IMR-90 (cell line): ENCODE data around the gene ICAM4. TPM values are rescaled to one million over a fixed set of nuclear protein-coding genes. Genes with fewer than 3 reads are reported as not detected.

ENCODE experiments used
- ATAC-seq: fragments of 200-7000 bp; cut with Tn5 transposase; 2 replicates; pipeline ENCODE4 v1.9.1; 2020; ENCODE audit warnings: low read depth, mild to moderate bottlenecking, moderate library complexity
- BruUV-seq: library from RNA; stranded (reverse); fragments of 400-500 nt; replicated peaks from 2 replicates; lab custom pipeline; 2021; lab: Mats Ljungman, UMichigan
- CTCF ChIA-PET: fragments of 300-600 bp; formaldehyde crosslinking; extraction: SDS; loops from one replicate; lab custom pipeline; 2021; ENCODE audit warnings: antibody characterized with exemption; lab: Yijun Ruan, JAX
- POLR2A ChIA-PET: fragments of 300-600 bp; sonication (Branson Sonifier 250); formaldehyde crosslinking; loops from one replicate; lab custom pipeline; 2022; ENCODE audit warnings: antibody characterized with exemption; ENCODE audit not compliant: unreplicated experiment; lab: Charles Lee
- DNase-seq: peaks from one replicate; pipeline ENCODE4 v3.0.0; 2013
- H2AFZ ChIP-seq: replicated peaks from 2 replicates; pipeline ENCODE3; 2013; ENCODE audit warnings: low read length, mild to moderate bottlenecking; ENCODE audit not compliant: poor library complexity
- H2AK5ac ChIP-seq: 2 replicates; pipeline ENCODE4 v1.6.1; 2013; ENCODE audit warnings: low read depth, low read length, inconsistent platforms
- H2AK9ac ChIP-seq: replicated peaks from 2 replicates; pipeline ENCODE3; 2013; ENCODE audit warnings: mild to moderate bottlenecking, low read depth, low read length, moderate library complexity; ENCODE audit not compliant: poor library complexity
- H2BK120ac ChIP-seq: 2 replicates; pipeline ENCODE4 v1.6.1; 2013; ENCODE audit warnings: low read depth, low read length, inconsistent platforms
- H2BK15ac ChIP-seq: 3 replicates; pipeline ENCODE4 v1.6.1; 2013; ENCODE audit warnings: low read depth, low read length, inconsistent platforms
- H2BK20ac ChIP-seq: 2 replicates; pipeline ENCODE4 v1.6.1; 2013; ENCODE audit warnings: low read depth, mild to moderate bottlenecking, inconsistent platforms, low read length, moderate library complexity
- H2BK5ac ChIP-seq: 2 replicates; pipeline ENCODE4 v1.6.1; 2013; ENCODE audit warnings: mild to moderate bottlenecking, low read depth, low read length, inconsistent platforms; ENCODE audit not compliant: poor library complexity, severe bottlenecking
- H3K14ac ChIP-seq: replicated peaks from 2 replicates; pipeline ENCODE4 v1.6.1; 2013; ENCODE audit warnings: low read depth, low read length, inconsistent platforms
- H3K18ac ChIP-seq: 2 replicates; pipeline ENCODE4 v1.6.1; 2013; ENCODE audit warnings: low read depth, low read length, control low read depth
- H3K23ac ChIP-seq: 2 replicates; pipeline ENCODE4 v1.6.1; 2013; ENCODE audit warnings: low read depth, low read length, inconsistent platforms
- H3K27ac ChIP-seq: 2 replicates; pipeline ENCODE4 v1.5.1; 2013; ENCODE audit warnings: mild to moderate bottlenecking, control low read depth, low read length; ENCODE audit not compliant: insufficient read depth
- H3K27me3 ChIP-seq: 2 replicates; pipeline ENCODE4 v1.6.1; 2013; ENCODE audit warnings: low read length; ENCODE audit not compliant: control insufficient read depth, insufficient read depth
- H3K36me3 ChIP-seq: 2 replicates; pipeline ENCODE4 v1.6.1; 2013; ENCODE audit warnings: low read length, mixed read lengths; ENCODE audit not compliant: control insufficient read depth, insufficient read depth
- H3K4ac ChIP-seq: 2 replicates; pipeline ENCODE4 v1.6.1; 2013; ENCODE audit warnings: low read depth, low read length, inconsistent platforms
- H3K4me1 ChIP-seq: 2 replicates; pipeline ENCODE4 v1.6.1; 2013; ENCODE audit warnings: low read length, mixed read lengths; ENCODE audit not compliant: control insufficient read depth, insufficient read depth
- H3K4me2 ChIP-seq: 2 replicates; pipeline ENCODE4 v1.6.1; 2013; ENCODE audit warnings: low read depth, mild to moderate bottlenecking, control low read depth, low read length, moderate library complexity
- H3K4me3 ChIP-seq: 2 replicates; pipeline ENCODE4 v1.5.1; 2013; ENCODE audit warnings: low read depth, mild to moderate bottlenecking, control low read depth, low read length, moderate library complexity; ENCODE audit not compliant: insufficient read depth
- H3K56ac ChIP-seq: 2 replicates; pipeline ENCODE4 v1.6.1; 2013; ENCODE audit warnings: low read length, inconsistent platforms; ENCODE audit not compliant: insufficient read depth; ENCODE audit errors: extremely low read depth
- H3K79me1 ChIP-seq, 2 experiments: 2 replicates each; pipeline ENCODE4 v1.6.1; 2013; ENCODE audit warnings: low read length in 2 of 2, inconsistent platforms in 1 of 2, low read depth in 1 of 2
- H3K9ac ChIP-seq: 2 replicates; pipeline ENCODE4 v1.6.1; 2013; ENCODE audit warnings: low read depth, low read length, control low read depth
- H3K9me1 ChIP-seq: 2 replicates; pipeline ENCODE4 v1.6.1; 2013; ENCODE audit warnings: low read length, inconsistent platforms; ENCODE audit not compliant: insufficient read depth
- H3K9me3 ChIP-seq: 2 replicates; pipeline ENCODE4 v1.6.1; 2013; ENCODE audit warnings: low read length; ENCODE audit not compliant: control insufficient read depth, insufficient read depth
- H4K20me1 ChIP-seq: 2 replicates; pipeline ENCODE4 v1.6.1; 2013; ENCODE audit warnings: low read length, inconsistent platforms; ENCODE audit not compliant: insufficient read depth
- H4K5ac ChIP-seq: 2 replicates; pipeline ENCODE4 v1.6.1; 2013; ENCODE audit warnings: mild to moderate bottlenecking, low read depth, low read length, control low read depth
- H4K8ac ChIP-seq, 2 experiments: 2 replicates each; pipeline ENCODE4 v1.6.1; 2013; ENCODE audit warnings: low read depth in 2 of 2, low read length in 2 of 2, control low read depth in 1 of 2, inconsistent platforms in 1 of 2
- H4K91ac ChIP-seq: 2 replicates; pipeline ENCODE4 v1.6.1; 2013; ENCODE audit warnings: low read depth, low read length, inconsistent platforms; ENCODE audit not compliant: insufficient read depth
- CEBPB ChIP-seq: IDR thresholded peaks from 2 replicates; pipeline ENCODE4 v1.6.1; 2012; ENCODE audit warnings: low read depth, low read length, improper control_type of control experiment
- CHD1 ChIP-seq: IDR thresholded peaks from 2 replicates; pipeline ENCODE4 v1.6.1; 2012; ENCODE audit warnings: low read depth, low read length, improper control_type of control experiment
- FOS ChIP-seq: fragments of 150-350 bp; IDR thresholded peaks from 2 replicates; pipeline ENCODE4 v1.6.1; 2016; ENCODE audit warnings: low read depth, low read length
- MAFK ChIP-seq: IDR thresholded peaks from 2 replicates; pipeline ENCODE4 v1.6.1; 2012; ENCODE audit warnings: low read depth, low read length, improper control_type of control experiment
- MAZ ChIP-seq: IDR thresholded peaks from 2 replicates; pipeline ENCODE4 v1.6.1; 2012; ENCODE audit warnings: low read depth, mild to moderate bottlenecking, low read length, improper control_type of control experiment, moderate library complexity, borderline replicate concordance
- MXI1 ChIP-seq: IDR thresholded peaks from 2 replicates; pipeline ENCODE4 v1.6.1; 2012; ENCODE audit warnings: low read depth, mild to moderate bottlenecking, low read length, moderate library complexity, borderline replicate concordance
- NFE2L2 ChIP-seq: fragments of 150-350 bp; IDR thresholded peaks from 2 replicates; pipeline ENCODE4 v1.6.1; 2016; ENCODE audit warnings: low read depth, mild to moderate bottlenecking, low read length
- POLR2A ChIP-seq: IDR thresholded peaks from 2 replicates; pipeline ENCODE4 v1.6.1; 2012; ENCODE audit warnings: mild to moderate bottlenecking, low read depth, low read length
- RAD21 ChIP-seq: IDR thresholded peaks from 2 replicates; pipeline ENCODE4 v1.6.1; 2012; ENCODE audit warnings: low read length, improper control_type of control experiment
- RCOR1 ChIP-seq: IDR thresholded peaks from 2 replicates; pipeline ENCODE4 v1.6.1; 2012; ENCODE audit warnings: mild to moderate bottlenecking, low read length, improper control_type of control experiment; ENCODE audit not compliant: insufficient replicate concordance
- RFX5 ChIP-seq: IDR thresholded peaks from 2 replicates; pipeline ENCODE4 v1.8.0; 2012; ENCODE audit warnings: low read depth, mild to moderate bottlenecking, low read length, moderate library complexity
- SMC3 ChIP-seq: fragments of 150-350 bp; IDR thresholded peaks from 2 replicates; pipeline ENCODE4 v1.6.1; 2016; ENCODE audit warnings: low read depth, mild to moderate bottlenecking, antibody characterized with exemption, low read length, moderate library complexity
- WGBS, 2 experiments: methylation state at CpG; one replicate each; pipeline versions ENCODE4 v1.1.5 to v1.1.7; 2013; ENCODE audit warnings: missing lambda C conversion rate in 2 of 2; ENCODE audit not compliant: insufficient read length in 1 of 2; ENCODE audit errors: extremely low coverage in 2 of 2; 5-methylcytosine and 5-hydroxymethylcytosine counted together
- dilution Hi-C: fragments of 300-500 bp; cut with HindIII; formaldehyde crosslinking; loops from one replicate; pipeline ENCODE4 v1.14.3; 2018; ENCODE audit warnings: low sequenced_read_pairs; ENCODE audit not compliant: unreplicated experiment
- in situ Hi-C: fragments of 300-500 bp; cut with MboI; formaldehyde crosslinking; loops from 3 replicates; pipeline ENCODE4 v1.14.3; 2019; ENCODE audit warnings: low sequenced_read_pairs, inconsistent platforms, mixed read lengths
- intact Hi-C: fragments of 100-400 bp; cut with micrococcal nuclease; formaldehyde crosslinking; loops from 2 replicates; pipeline ENCODE4 v1.10.0; 2022
- polyA plus RNA-seq, 3 experiments: library from polyadenylated mRNA; depleted of rRNA; stranded (reverse); fragments of >200 nt; gene quantifications; 2 replicates each; pipeline ENCODE4 v1.2.3, GENCODE V29; 2012; ENCODE audit warnings: low replicate concordance in 1 of 3
- total RNA-seq: library from RNA; depleted of rRNA; stranded (reverse); fragments of >200 nt; gene quantifications from 2 replicates; pipeline ENCODE4 v1.2.3, GENCODE V29; 2012
- TF ChIP-seq, protein P1 (sequence below): conservative IDR thresholded peaks from 2 replicates; pipeline ENCODE4 v1.5.1; 2012; ENCODE audit warnings: mild to moderate bottlenecking, low read depth, low read length, improper control_type of control experiment
- TF ChIP-seq, protein P2 (sequence below): fragments of 150-350 bp; IDR thresholded peaks from 2 replicates; pipeline ENCODE4 v1.6.1; 2017; ENCODE audit warnings: mild to moderate bottlenecking, antibody characterized with exemption, low read length, low read depth
- TF ChIP-seq, protein P3 (sequence below): fragments of 150-350 bp; IDR thresholded peaks from 2 replicates; pipeline ENCODE4 v1.6.1; 2016; ENCODE audit warnings: low read depth, mild to moderate bottlenecking, low read length, moderate library complexity, borderline replicate concordance

ICAM4 gene
- total and polyA plus RNA-seq, 2 of the 4 experiments (the other 2 are of a cell fraction): 2.3 to 4.0 TPM

DNA sequence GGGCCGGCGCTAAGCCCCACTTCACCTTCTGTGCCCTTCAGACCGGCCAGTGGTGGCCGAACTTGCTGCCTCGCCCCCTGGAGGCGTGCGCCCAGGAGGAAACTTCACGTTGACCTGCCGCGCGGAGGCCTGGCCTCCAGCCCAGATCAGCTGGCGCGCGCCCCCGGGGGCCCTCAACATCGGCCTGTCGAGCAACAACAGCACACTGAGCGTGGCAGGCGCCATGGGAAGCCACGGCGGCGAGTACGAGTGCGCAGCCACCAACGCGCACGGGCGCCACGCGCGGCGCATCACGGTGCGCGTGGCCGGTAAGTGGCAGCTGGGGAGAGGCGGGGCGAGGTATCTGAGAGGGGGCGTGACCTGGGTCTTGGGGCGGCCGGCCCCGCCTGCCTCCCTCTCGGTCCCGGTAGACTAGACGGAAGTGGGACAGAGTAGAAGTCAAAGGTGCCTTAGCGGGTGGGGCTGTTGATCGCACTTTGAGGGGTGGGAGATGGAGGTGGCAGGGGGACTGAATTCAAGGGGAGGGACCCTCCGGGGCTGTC, 8.6 kb downstream of the ICAM4 start:
- no peak overlapping the region for H3K4me3 ChIP-seq

More for the DNA sequence above, 8.6 kb downstream of the ICAM4 start:
- Histone ChIP-seq H3K23ac (no peak overlapping the region), H3K9ac (no peak overlapping the region), H3K9me1 (no peaks in the 10 kb centered on the region), H2BK15ac (no peak overlapping the region), H3K79me1 (peaks cover 0 to 4% of the 10 kb centered on the region in 2 experiments; a peak in 1 of 4 replicates), H3K4ac (no peak overlapping the region), H3K9me3 (no peaks in the 10 kb centered on the region), H2BK20ac (no peak overlapping the region), H4K20me1 (peaks cover 6% of the 10 kb centered on the region), H3K27me3 (no peaks in the 10 kb centered on the region; the same call in 1 of the 2 replicates), H4K5ac (no peak overlapping the region), H3K56ac (no peak overlapping the region), H3K18ac (no peak overlapping the region), H3K36me3 (peaks cover 14% of the 10 kb centered on the region; the same call in 1 of the 2 replicates), H4K91ac (no peak overlapping the region), H2AK5ac (peak overlapping the region; percentile 24; the same call in 1 of the 2 replicates), H4K8ac (no peak overlapping the region), H3K4me2 (no peak overlapping the region), H2BK120ac (no peak overlapping the region), H2AK9ac (no peak overlapping the region), H2BK5ac (no peak overlapping the region), H3K4me1 (peaks cover 16% of the 10 kb centered on the region), H2AFZ (peak overlapping the region; percentile 33), H3K14ac (no peak overlapping the region), H3K27ac (no peak overlapping the region)
- ATAC-seq (no peak), DNase-seq (no peak)
- ChIA-PET POLR2A (no interaction called here), CTCF (no interaction called here)
- intact Hi-C loops: no loop called here
- WGBS, 2 experiments: 30% methylated on average over 25 of the region's 48 CpGs; no CpG with 5 or more reads in 1 of the 2 experiments
- in situ Hi-C loops: no loop called here
- TF ChIP-seq, protein P1, sequence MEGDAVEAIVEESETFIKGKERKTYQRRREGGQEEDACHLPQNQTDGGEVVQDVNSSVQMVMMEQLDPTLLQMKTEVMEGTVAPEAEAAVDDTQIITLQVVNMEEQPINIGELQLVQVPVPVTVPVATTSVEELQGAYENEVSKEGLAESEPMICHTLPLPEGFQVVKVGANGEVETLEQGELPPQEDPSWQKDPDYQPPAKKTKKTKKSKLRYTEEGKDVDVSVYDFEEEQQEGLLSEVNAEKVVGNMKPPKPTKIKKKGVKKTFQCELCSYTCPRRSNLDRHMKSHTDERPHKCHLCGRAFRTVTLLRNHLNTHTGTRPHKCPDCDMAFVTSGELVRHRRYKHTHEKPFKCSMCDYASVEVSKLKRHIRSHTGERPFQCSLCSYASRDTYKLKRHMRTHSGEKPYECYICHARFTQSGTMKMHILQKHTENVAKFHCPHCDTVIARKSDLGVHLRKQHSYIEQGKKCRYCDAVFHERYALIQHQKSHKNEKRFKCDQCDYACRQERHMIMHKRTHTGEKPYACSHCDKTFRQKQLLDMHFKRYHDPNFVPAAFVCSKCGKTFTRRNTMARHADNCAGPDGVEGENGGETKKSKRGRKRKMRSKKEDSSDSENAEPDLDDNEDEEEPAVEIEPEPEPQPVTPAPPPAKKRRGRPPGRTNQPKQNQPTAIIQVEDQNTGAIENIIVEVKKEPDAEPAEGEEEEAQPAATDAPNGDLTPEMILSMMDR: no peak
- TF ChIP-seq MAFK: no peak
- TF ChIP-seq SMC3: no peak
- no peak for TF ChIP-seq RCOR1
- no peak for TF ChIP-seq CEBPB
- TF ChIP-seq MXI1: no peak
- TF ChIP-seq, protein P2, sequence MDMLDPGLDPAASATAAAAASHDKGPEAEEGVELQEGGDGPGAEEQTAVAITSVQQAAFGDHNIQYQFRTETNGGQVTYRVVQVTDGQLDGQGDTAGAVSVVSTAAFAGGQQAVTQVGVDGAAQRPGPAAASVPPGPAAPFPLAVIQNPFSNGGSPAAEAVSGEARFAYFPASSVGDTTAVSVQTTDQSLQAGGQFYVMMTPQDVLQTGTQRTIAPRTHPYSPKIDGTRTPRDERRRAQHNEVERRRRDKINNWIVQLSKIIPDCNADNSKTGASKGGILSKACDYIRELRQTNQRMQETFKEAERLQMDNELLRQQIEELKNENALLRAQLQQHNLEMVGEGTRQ: no peak
- no peak for TF ChIP-seq FOS
- no peak for TF ChIP-seq POLR2A
- TF ChIP-seq, protein P3, sequence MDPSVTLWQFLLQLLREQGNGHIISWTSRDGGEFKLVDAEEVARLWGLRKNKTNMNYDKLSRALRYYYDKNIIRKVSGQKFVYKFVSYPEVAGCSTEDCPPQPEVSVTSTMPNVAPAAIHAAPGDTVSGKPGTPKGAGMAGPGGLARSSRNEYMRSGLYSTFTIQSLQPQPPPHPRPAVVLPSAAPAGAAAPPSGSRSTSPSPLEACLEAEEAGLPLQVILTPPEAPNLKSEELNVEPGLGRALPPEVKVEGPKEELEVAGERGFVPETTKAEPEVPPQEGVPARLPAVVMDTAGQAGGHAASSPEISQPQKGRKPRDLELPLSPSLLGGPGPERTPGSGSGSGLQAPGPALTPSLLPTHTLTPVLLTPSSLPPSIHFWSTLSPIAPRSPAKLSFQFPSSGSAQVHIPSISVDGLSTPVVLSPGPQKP: no peak
- TF ChIP-seq NFE2L2: no peak
- no peak for TF ChIP-seq RFX5
- no peak for TF ChIP-seq CHD1
- TF ChIP-seq RAD21: no peak
- no peak for TF ChIP-seq MAZ
- dilution Hi-C loops: no loop called here
- no TSS peak for BruUV-seq
